ENCODE results near the gene SRMS.

DNA sequence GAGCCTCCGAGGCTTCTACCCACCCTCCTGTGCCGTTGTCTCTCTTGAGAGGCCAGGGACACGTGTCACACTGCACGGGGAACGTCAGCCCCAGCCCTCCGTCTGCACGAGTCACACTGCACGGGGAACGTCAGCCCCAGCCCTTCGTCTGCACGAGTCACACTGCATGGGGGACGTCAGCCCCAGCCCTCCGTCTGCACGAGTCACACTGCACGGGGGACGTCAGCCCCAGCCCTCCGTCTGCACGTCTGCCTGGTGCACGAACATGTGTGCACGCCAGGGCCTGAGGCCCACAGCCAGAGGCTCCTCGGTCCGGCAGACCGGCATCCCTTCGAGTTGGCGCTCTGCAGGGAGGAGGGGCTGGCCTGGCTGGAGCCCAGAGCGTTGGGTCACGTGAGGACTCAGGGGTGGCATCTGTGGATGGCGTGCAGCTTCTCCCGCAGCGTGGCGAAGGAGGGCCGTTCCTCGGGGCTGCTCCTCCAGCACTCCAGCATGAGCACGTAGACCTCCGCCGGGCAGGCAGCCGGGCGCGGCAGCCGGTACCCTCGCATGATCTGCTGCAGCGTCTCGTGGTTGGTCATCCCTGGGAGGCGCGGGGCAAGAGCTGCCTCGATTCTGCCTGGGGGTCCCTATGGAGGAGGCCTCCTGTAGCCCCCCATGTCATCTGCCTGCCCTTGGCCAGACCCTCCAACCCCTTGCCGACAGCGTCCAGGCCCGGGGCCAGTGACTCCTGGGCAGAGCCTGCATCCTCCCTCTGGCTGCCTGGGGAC is 6.9 kb downstream of the SRMS start:
- TF ChIP-seq, protein P1, sequence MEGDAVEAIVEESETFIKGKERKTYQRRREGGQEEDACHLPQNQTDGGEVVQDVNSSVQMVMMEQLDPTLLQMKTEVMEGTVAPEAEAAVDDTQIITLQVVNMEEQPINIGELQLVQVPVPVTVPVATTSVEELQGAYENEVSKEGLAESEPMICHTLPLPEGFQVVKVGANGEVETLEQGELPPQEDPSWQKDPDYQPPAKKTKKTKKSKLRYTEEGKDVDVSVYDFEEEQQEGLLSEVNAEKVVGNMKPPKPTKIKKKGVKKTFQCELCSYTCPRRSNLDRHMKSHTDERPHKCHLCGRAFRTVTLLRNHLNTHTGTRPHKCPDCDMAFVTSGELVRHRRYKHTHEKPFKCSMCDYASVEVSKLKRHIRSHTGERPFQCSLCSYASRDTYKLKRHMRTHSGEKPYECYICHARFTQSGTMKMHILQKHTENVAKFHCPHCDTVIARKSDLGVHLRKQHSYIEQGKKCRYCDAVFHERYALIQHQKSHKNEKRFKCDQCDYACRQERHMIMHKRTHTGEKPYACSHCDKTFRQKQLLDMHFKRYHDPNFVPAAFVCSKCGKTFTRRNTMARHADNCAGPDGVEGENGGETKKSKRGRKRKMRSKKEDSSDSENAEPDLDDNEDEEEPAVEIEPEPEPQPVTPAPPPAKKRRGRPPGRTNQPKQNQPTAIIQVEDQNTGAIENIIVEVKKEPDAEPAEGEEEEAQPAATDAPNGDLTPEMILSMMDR (optimal IDR thresholded peaks at IDR 0.05 in 1 of 3, IDR thresholded peaks at IDR 0.05 in 1 of 3, conservative IDR thresholded peaks at IDR 0.05 in 1 of 3; ENCODE audit: extremely low read depth in 1 of 3, insufficient read depth in 2 of 3, low read length in 3 of 3): no peak
- no peak for TF ChIP-seq EZH2 (IDR thresholded peaks at IDR 0.05; ENCODE audit: low read length)
